Mucosa of stomach (tissue), 1 donor: ENCODE results near the gene HTT.

Experiments
- H3K27me3 ChIP-seq: one replicate; pipeline ENCODE4 v1.7.0; 2013; ENCODE audit warnings: mild to moderate bottlenecking, low read length; ENCODE audit not compliant: control insufficient read depth, insufficient read depth
- H3K36me3 ChIP-seq: one replicate; pipeline ENCODE4 v1.7.0; 2013; ENCODE audit warnings: low read length; ENCODE audit not compliant: control insufficient read depth, insufficient read depth
- H3K4me1 ChIP-seq: one replicate; pipeline ENCODE4 v1.7.0; 2013; ENCODE audit warnings: mild to moderate bottlenecking, low read length; ENCODE audit not compliant: control insufficient read depth, insufficient read depth
- H3K4me3 ChIP-seq: one replicate; pipeline ENCODE4 v1.7.0; 2013; ENCODE audit warnings: low read length
- H3K9ac ChIP-seq: one replicate; pipeline ENCODE4 v1.7.0; 2013; ENCODE audit warnings: mild to moderate bottlenecking, low read length, moderate library complexity
- H3K9me3 ChIP-seq: one replicate; pipeline ENCODE4 v1.7.0; 2013; ENCODE audit warnings: mild to moderate bottlenecking, low read length, moderate library complexity; ENCODE audit not compliant: control insufficient read depth
- donor health status: Pancreatic carcinoma.

HTT gene

GRCh38 chr4:3283916-3284315 lies 209.4 kb downstream of the HTT start:
- Histone ChIP-seq H3K9ac (no peak overlapping the region), H3K4me1 (peaks cover 5% of the 10 kb centered on the region), H3K36me3 (no peaks in the 10 kb centered on the region), H3K4me3 (no peak overlapping the region), H3K9me3 (no peaks in the 10 kb centered on the region), H3K27me3 (peaks cover 33% of the 10 kb centered on the region)

GRCh38 chr4:3284734-3285557 lies 210.5 kb downstream of the HTT start:
- H3K36me3 ChIP-seq, result no peaks in the 10 kb centered on the region
- no peak overlapping the region for H3K9ac ChIP-seq
- peaks cover 33% of the 10 kb centered on the region for H3K27me3 ChIP-seq
- H3K4me3 ChIP-seq, result no peak overlapping the region
- peaks cover 5% of the 10 kb centered on the region for H3K4me1 ChIP-seq
- no peaks in the 10 kb centered on the region for H3K9me3 ChIP-seq

- peaks cover 5% of the 10 kb centered on the region for H3K4me1 ChIP-seq
- H3K27me3 ChIP-seq, result peaks cover 33% of the 10 kb centered on the region
- H3K9ac ChIP-seq, result no peak overlapping the region
- no peaks in the 10 kb centered on the region for H3K9me3 ChIP-seq
- no peaks in the 10 kb centered on the region for H3K36me3 ChIP-seq
- no peak overlapping the region for H3K4me3 ChIP-seq
These were observed 211.3 kb downstream of the HTT start for GRCh38 chr4:3285558-3286334.

- no peak overlapping the region for H3K4me3 ChIP-seq
- H3K4me1 ChIP-seq, result peaks cover 13% of the 10 kb centered on the region
- no peaks in the 10 kb centered on the region for H3K36me3 ChIP-seq
- peaks cover 33% of the 10 kb centered on the region for H3K27me3 ChIP-seq
- H3K9ac ChIP-seq, result no peak overlapping the region
- H3K9me3 ChIP-seq, result no peaks in the 10 kb centered on the region
These were observed 212.1 kb downstream of the HTT start for GRCh38 chr4:3286335-3287175.

GRCh38 chr4:3287271-3287971 lies 212.9 kb downstream of the HTT start:
- no peak overlapping the region for H3K4me3 ChIP-seq
- no peak overlapping the region for H3K9ac ChIP-seq
- peaks cover 33% of the 10 kb centered on the region for H3K27me3 ChIP-seq
- H3K36me3 ChIP-seq, result no peaks in the 10 kb centered on the region
- H3K4me1 ChIP-seq, result peaks cover 16% of the 10 kb centered on the region
- H3K9me3 ChIP-seq, result no peaks in the 10 kb centered on the region

GRCh38 chr4:3287972-3288570 lies 213.6 kb downstream of the HTT start:
- Histone ChIP-seq H3K4me3 (no peak overlapping the region), H3K9ac (no peak overlapping the region), H3K4me1 (peaks cover 16% of the 10 kb centered on the region), H3K9me3 (no peaks in the 10 kb centered on the region), H3K27me3 (peaks cover 33% of the 10 kb centered on the region), H3K36me3 (no peaks in the 10 kb centered on the region)

- Histone ChIP-seq H3K36me3 (no peaks in the 10 kb centered on the region), H3K4me3 (no peak overlapping the region), H3K9me3 (no peaks in the 10 kb centered on the region), H3K27me3 (peaks cover 33% of the 10 kb centered on the region), H3K4me1 (peaks cover 19% of the 10 kb centered on the region), H3K9ac (no peak overlapping the region)
These were observed 214.2 kb downstream of the HTT start for GRCh38 chr4:3288571-3289094.

GRCh38 chr4:3290476-3290875 lies 216.0 kb downstream of the HTT start:
- no peaks in the 10 kb centered on the region for H3K36me3 ChIP-seq
- H3K4me1 ChIP-seq, result peaks cover 21% of the 10 kb centered on the region
- H3K27me3 ChIP-seq, result peaks cover 22% of the 10 kb centered on the region
- no peak overlapping the region for H3K4me3 ChIP-seq
- no peak overlapping the region for H3K9ac ChIP-seq
- H3K9me3 ChIP-seq, result no peaks in the 10 kb centered on the region

GRCh38 chr4:3290889-3291321 lies 216.4 kb downstream of the HTT start:
- Histone ChIP-seq H3K36me3 (no peaks in the 10 kb centered on the region), H3K9me3 (no peaks in the 10 kb centered on the region), H3K27me3 (peaks cover 18% of the 10 kb centered on the region), H3K4me1 (peaks cover 21% of the 10 kb centered on the region), H3K4me3 (no peak overlapping the region), H3K9ac (no peak overlapping the region)

GRCh38 chr4:3291411-3291968 lies 217.0 kb downstream of the HTT start:
- H3K4me3 ChIP-seq, result peak overlapping the region; percentile 23
- H3K9ac ChIP-seq, result peak overlapping the region; percentile 56
- H3K4me1 ChIP-seq, result peaks cover 21% of the 10 kb centered on the region
- peaks cover 12% of the 10 kb centered on the region for H3K27me3 ChIP-seq
- H3K9me3 ChIP-seq, result no peaks in the 10 kb centered on the region
- no peaks in the 10 kb centered on the region for H3K36me3 ChIP-seq
